NOMO-1 (cell line): ENCODE measurements around the gene FHL2.
A peak's percentile ranks its signal among the peaks of the same experiment; 100 is the strongest.

Experiments
- DNase-seq, 2 experiments: peaks; one replicate each; lab custom pipeline; 2025; ENCODE audit not compliant: unreplicated experiment in 2 of 2; lab: John Stamatoyannopoulos, UW

The FHL2 gene

DNA sequence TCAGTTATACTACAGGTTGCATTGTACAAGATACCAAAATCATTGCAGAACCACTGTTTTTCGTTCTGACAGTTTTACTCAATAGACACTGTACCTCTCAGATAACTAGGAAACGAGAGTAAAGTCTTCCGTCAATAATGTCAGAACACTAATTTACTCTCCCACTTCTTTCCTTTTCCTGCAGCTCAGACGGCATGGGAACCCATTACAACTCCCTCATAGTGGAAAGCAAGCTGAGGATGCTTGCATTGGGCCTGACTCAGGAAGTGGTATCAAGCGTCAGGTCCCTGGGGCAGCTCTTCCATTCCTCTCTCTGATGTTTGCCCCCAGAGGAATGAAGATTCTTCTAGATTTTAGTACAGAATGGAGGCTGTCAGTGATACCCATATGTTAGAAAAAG lies 23.9 kb upstream of the FHL2 start:
- no peak for DNase-seq

DNA sequence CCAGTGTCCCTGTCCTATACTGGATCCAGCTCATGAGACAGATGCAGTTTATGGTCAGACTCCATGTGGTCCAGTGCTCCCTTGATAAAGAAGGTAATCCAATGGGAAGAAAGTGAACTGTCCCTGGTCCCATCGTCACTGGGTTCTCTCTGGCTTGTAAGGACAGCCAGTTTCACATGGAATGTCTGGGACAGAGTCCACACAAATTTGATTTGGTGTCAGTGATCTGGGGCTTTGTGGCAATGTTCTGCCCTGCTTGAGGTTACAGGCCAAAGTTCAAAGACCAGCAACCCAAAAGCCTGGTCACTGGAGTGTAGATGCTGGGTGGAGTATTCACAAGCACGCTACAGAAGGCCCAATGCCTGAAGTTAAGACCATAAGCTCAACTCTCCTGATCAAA lies 22.2 kb upstream of the FHL2 start:
- no peak for DNase-seq

DNA sequence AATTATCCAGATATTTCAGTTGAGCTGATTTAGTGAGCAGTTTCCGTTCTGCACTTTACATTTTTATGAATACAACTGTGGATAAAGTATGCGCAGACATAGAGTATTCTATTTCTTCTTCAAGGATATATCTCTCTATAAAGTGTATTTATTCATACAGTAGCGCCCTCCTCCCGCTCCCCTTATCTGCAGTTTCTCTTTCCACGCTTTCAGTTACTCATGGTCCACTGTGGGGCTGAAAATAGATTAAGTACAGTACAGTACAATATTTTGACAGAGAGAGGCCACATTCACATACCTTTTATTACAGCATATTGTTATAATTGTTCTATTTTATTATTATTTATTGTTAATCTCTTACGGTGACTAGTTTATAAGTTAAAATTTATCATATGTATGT lies 19.7 kb upstream of the FHL2 start:
- DNase-seq = no peak

DNA sequence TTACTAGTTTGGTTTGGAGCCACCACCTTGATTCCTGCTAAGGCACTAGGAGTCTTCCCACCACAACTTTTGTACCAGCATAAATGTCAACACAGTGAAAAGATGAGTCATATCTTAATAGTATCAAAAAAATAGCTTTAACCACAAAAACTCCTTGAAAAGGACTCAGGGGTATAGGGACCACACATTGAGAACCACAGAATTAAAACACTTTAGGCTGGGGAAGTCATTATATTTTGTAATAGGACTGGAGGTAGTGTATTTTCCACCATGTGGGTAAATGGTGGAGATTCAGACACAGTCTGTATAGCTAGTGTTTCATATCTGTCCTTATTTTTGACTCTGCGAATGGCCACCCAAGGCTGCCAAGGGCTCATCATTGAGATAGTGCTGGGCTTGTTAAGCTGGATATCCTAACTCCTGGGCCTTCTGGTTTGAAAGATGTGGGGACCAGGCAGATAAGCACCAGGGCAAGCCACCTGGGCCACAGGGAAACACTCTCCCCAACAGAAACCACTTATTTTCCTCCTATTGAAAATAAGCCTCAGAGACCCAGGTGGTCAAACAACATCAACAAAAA lies 19.1 kb upstream of the FHL2 start:
- DNase-seq = peak in 1 of 2 experiments; percentile 13

DNA sequence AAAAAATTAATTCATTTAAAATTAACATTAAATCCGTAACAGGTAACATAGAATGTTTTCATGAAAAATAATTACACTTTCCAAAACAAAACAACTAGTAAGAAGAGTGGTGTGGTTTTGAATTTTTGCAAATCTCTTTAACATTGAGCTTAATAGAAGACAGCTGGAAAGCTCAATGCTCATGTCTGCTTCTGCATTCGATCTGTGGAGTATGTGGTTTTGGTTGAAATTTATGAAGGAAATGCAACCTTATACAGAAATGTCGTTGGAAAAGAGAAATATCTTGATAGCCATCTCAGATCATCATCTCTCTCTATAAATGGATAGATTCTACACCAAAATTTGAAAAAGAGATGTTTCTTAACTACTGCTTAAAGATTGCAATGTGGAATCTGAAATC lies 17.3 kb upstream of the FHL2 start:
- DNase-seq = no peak

DNA sequence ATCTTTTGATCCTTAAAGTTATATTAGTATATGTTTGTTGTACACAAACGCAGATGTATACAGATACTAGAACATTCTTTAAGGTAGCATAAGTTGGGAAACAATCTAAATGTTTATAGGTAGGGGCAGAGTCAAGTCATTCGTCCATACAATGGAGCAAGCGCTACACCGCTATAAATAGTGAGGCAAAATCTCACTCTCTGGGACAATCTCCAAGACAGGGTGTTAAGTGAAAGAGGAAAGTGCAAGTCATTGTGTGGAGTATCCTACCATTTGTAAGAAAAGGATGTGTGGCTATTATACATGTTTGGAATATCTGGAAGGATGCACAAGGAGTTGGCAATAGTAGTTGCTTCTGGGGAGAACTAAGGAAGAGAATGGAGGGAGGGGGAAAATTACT lies 16.2 kb upstream of the FHL2 start:
- no peak for DNase-seq

DNA sequence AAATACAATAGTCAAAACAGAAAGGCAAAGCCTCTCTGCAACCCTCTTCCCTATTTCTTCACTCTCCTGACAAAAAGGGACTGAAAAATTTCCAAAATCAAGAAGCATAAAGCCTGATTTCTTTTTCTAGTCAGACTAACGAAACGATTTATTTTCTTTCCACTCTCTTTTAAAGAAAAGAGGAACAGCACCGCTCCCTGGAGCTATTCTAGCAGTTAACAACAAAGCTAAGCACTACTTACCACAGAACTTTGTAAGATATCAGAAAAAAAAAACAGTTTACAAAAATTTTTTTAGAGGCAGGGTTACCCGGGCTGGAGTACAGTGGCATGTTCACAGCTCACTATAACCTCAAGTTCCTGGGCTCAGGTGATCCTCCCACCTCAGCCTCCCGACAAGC lies 14.4 kb upstream of the FHL2 start:
- peak in 1 of 2 experiments; percentile 22 for DNase-seq

DNA sequence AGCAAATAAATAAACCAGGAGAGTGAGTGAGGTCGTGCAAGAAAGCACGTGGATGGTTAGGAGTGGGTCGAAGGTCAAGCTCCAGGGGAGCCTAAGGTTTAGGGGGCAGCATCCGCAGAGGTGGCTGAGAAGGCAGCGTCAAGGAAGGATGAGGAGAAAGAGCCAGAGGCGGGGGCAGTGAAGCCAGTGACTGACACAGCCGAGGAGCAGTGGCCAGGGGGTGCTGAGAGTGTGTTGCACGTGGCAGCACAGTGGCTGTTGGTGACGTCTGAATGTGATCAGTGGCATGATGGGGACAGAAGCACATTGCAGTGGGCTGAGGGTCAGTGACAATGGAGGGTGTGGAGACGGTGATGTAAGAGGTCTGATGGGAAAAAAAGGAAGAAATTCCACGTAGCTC lies 13.7 kb upstream of the FHL2 start:
- no peak for DNase-seq

DNA sequence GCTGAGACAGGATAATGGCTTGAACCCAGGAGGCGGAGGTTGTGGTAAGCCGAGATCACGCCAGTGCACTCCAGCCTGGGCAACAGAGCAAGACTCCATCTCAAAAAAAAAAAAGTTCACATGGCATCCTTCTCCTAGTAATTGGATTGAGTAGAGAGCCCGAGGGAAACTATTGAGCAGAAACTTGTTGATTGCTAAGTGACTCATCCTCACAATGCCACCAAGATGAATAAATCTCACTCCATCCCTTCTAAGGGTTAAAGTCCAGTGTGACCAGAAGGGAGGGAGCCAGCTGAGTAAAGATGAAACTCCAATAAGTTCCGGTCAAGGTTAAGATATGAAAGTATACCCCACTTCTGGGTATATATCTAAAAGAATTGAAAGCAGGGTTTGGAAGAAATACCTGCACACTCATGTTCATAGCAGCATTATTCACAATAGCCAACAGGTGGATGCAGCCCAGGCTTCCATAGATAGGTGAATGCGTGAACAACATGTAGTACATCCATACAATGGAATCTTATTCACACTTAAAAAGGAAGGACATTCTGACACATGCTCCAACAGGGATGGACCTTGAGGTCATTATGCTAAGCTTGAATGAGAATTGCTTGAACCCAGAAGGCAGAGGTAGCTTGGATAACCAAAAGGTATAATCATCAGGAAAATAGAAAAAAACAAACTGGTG lies 13.0 kb upstream of the FHL2 start:
- no peak for DNase-seq

DNA sequence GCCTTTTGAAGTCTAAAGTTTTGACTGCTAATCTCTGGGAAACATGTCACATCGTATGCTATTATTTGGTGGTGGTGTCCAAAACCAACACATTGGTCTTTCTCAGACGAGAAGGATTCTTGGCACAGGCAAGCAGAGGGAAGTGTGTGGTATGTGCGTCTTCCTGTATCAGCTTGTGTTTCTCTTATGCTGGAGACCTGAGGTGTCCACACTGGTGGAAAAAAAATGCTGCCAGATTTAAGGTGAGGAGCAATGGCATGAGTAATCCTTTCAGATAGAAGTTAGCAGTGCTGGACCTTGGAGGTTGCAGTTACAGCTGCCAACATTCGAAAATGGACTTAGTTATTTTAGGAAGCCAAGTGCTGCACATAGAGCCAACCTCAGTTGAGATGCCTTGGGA lies 11.7 kb upstream of the FHL2 start:
- DNase-seq = no peak

DNA sequence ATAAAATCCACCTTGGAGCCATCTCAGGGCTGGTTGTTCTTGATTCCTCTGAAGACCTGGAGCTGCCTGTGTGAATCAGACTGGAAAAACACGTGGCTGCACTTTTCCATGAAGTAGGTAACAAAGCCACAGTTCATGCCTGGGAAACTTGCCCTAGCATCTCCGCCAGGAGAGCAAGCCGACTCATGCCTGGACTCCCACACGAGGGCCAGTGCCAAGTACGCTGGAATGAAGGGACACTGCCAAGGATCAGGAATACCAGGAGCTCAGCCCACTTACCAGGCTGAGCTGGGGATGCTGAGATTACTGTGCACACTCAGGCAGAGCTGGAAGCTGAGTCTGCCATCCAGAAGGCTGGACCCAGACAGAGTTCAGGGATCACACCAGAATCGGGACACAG lies 10.9 kb upstream of the FHL2 start:
- no peak for DNase-seq

DNA sequence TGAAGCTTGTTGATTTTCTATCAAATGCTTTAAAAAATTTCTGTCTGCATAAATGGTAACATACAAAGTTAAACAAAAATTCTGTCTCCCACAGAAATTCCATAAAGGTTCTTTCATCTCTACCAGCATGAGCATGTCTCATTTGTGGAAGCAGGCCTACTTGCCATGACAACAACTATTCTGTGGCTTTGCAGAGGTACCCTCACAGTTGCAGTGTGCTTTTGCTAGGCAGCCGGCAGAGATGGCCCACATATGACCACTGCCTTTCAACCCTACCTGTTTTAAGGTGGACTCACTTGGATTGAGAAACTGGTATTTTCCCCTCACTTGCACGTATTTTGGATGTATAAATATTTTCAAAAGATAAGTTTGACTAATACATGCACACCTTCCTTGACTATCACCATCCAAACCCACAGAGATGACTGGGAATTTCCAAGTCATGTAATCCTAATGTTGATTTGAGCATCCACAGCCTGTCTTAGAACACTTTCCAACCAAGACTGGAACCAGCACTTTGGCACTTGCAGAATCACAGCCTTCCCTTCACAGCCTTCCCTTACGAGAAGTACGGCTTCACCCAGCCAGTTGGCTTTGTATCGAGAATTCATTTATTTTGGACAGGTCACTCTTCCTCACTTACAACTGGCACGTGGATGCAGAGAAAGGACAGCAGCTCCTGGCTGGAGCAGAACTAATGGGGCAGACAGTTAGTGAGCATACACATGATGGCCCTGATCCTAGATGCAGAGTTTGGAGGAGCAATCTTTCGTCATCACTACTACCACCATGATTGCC lies 9.3 kb upstream of the FHL2 start:
- no peak for DNase-seq

DNA sequence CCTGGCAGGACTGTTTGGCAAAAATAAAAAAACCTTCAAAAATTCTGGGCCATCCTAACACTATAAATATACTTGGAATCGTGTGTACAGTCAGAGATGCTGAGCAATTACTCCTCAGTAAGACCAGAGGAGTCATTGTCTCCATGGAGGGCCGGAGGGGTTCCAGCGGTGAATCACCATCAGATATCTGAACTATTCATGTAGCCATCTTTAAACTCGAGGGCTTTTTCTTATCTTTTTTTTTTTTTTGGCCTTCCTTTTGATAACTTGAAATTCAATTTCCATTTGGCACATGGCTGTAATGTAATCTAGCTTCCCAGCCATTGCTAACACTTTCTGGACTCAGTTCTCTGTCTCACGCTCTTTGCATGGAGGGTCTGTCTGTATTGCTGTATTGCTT lies 7.4 kb upstream of the FHL2 start:
- DNase-seq = no peak

DNA sequence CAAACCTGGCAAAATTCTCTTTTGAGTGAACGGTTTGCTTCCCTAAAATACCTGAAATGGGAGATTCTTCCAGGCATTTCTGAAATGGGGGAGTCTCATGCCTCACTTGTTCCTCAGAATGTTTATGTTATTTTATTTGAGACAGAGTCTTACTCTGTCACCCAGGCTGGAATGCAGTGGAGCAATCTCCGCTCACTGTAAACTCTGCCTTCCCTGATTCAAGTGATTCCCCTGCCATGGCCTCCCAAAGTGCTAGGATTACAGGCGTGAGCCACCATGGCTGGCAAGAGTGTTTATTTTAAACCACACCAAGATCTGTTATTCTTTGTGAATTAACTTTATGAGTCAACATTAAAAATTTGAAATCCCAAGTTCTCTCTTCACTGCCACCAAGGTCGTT lies 6.4 kb upstream of the FHL2 start:
- no peak for DNase-seq

DNA sequence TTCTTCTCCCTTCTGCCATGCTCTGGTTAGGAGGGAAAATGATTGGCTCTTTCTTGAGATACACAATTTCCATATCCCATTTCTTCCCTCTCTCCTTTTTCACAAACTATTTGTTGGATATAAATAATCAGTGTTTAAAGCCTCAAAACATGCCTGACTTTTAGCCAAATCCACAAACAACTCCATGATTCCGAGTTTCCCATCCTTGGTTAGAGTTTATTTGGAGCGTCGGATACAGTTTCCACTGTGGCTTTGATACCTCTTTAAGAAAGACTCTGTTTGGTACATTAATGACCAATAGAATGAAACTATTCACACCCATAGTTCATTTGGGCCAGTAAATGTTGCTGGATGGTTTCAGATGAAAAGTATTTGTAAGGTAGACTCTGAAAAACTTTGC lies 5.9 kb upstream of the FHL2 start:
- no peak for DNase-seq

DNA sequence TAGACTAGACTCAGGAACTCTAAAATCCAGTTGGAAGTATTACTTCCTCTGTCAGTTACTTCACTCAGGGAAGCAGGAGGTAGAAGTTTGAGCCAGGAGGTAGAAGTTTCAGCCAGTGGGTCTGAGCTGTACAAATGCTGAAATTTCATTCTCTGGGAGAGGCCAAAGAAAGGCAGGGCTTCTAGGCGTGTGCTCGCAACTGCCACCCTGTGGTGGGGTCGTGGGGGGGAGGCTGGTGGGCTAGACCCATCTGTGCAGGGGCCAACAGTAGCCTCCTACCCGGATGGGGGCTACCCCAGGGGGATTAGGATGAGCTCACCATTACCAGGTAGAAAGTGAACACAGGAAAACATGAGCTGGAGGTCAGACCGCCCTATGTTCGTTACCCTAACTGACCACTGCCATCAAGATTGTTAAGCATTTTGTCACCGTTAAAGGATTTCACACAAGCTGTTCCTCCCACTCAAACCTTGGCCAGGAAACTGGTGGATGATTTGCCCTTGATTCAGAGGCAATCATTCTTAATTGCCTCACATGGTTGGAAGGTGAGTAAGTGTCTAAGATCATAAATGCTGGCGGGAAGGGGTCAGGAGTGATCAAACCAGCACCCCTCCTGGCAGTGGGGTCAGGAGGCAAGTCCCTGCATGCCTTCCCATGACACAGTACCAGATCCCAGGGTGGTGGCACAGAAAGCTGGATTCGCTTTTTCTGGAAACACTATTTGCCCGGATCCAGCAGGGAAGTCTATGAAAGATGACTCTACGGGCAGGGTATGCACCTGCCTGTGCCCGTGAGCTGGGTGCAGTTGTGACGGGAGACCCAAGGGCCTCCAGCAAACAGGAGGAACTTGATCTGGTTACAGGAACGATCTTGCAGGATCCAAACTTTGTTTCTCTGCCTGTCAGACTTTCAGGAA lies 5.2 kb upstream of the FHL2 start:
- DNase-seq = no peak

DNA sequence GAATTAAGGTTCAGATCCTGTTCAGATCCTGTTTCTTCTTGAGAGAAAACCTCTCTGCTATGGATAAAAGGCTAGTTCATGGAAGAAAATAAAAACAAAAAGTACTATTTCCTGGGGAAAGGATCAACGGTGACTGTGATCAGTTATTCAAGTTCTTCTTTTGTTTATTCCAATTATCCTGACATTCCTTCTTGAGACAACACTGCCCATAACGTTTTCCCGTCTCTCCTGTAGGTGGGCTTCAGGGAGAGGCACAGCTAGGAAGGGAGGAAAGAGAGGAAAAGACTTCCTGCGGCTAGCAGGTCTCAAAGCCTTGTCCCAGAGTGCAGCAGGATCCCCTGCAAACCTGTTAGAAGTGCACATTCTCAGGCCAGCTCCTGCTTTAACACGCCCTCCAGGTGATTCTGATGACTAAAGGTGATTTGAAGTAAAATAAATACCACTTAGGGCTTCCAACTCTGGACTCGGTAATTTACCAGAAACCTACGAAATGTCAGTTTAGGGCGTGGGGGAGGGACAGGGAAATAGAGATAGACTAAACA lies 4.5 kb upstream of the FHL2 start:
- no peak for DNase-seq

DNA sequence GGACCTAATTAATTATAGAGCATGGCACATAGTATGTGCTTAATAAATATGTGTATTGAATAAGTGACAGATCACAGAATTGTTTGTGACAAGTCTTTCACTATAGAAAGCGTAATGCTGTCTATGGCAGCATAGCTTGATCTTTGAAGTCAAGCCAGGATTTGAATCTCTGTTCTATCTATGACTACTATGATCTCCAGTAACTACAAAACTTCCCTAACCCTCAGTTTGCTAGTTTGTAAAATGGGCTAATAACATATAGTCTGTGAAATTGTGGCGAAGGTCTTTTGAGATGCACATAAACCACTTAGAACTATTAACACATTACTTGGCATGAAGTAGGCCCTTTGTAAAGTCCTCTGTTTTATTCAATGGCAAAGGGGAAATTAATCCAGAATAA lies 4.0 kb upstream of the FHL2 start:
- DNase-seq = no peak

DNA sequence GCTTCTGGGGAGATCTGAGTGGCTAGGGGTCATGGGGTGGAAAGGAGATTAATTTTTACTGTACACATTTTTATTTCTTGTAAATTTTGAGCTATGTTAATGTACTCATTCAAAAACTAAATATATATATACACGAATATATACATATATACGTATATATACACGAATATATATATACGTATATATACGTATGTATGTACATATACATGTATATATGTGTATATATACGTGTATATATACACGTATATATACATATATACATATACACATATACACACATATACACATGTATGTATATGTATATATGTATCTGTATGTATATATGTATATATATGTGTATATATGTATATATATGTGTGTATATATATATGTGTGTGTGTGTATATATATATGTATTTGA lies 3.0 kb upstream of the FHL2 start:
- no peak for DNase-seq

DNA sequence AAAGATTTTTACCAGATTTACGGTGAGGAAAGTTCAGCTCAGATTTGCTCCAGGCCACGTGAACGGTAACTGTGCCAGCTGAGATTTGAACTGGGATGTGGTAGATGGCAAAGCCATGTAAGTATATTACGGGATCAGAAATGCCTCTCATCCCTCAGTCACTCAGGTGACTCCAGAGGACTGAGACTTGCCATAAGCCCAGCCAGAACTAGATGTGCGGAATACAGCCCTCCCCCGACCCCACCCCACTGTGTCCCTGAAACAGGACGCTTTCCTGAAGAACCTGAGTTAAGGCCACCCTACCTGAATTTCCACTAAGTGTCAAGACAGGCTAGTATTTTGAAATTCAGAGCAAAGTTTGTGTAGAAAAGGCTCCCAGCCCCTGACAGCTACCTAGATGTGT lies 1.3 kb upstream of the FHL2 start:
- no peak for DNase-seq
